ENCODE data around the gene SEL1L2.

- TF ChIP-seq CTCF (IDR thresholded peaks at IDR 0.05) (no peak), POLR2A (IDR thresholded peaks at IDR 0.05) (no peak)
Measured at GRCh38 chr20:13878566-13878965, 111.8 kb downstream of the SEL1L2 start.

All from right lobe of liver (tissue), 4 donors.